Heart left ventricle (tissue), 13 donors: ENCODE measurements around the gene LAMB1.

Source experiments
- POLR2A ChIP-seq, 2 donors: fragments of 450-650 bp; IDR thresholded peaks; one replicate each; pipeline ENCODE4 v1.6.1; 2017; ENCODE audit warnings: antibody characterized with exemption in 2 of 2, mild to moderate bottlenecking in 2 of 2, moderate library complexity in 2 of 2
- TF ChIP-seq, protein P1 (sequence below), 12 donors: fragments of 200-600 bp; sonication (generic) in 4 of 12; IDR thresholded peaks; one replicate each; pipeline versions ENCODE4 v1.5.0 to v1.8.0; 2018 to 2022; ENCODE audit warnings: antibody characterized with exemption in 12 of 12, mild to moderate bottlenecking in 5 of 12
- donor health status: ischemic (EF 13 %, LVEDD 7.1; RV severe dilation, severe dysfunction).
- donor health status: DM: no; HTN: yes; CAD: no.
- donor health status: DM: no; HTN: no; CAD: no.
- donor health status: ischemic (EF 25% LVEDD 6.9; RV normal size, moderate dysfunction).
- donor health status: ischemic (EF 25% LVEDD 5.7; RV mildly dilated, moderate dysfunction).
- donor health status: ischemic (EF 35%, LVEDD 5.7; RV mildly dilated, moderate dysfunction).
- donor health status: nonischemic (EF 11% LVEDD 7.7; RV severe dilation, severe dysfunction).
- donor health status: DM: yes; HTN: yes; CAD: no.
- donor health status: PGD.
- donor health status: ischemic (EF 29% LVEDD 5.4; RV normal size, mild dysfunction).
- donor health status: nonischemic (EF 23%, LVEDD 6.1; RV moderate dilation, normal function).

GRCh38 chr7:107937531-107937930, 65.4 kb downstream of the LAMB1 start:
- TF ChIP-seq, protein P1, sequence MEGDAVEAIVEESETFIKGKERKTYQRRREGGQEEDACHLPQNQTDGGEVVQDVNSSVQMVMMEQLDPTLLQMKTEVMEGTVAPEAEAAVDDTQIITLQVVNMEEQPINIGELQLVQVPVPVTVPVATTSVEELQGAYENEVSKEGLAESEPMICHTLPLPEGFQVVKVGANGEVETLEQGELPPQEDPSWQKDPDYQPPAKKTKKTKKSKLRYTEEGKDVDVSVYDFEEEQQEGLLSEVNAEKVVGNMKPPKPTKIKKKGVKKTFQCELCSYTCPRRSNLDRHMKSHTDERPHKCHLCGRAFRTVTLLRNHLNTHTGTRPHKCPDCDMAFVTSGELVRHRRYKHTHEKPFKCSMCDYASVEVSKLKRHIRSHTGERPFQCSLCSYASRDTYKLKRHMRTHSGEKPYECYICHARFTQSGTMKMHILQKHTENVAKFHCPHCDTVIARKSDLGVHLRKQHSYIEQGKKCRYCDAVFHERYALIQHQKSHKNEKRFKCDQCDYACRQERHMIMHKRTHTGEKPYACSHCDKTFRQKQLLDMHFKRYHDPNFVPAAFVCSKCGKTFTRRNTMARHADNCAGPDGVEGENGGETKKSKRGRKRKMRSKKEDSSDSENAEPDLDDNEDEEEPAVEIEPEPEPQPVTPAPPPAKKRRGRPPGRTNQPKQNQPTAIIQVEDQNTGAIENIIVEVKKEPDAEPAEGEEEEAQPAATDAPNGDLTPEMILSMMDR (IDR thresholded peaks at IDR 0.05): no peak
- no peak for TF ChIP-seq POLR2A (IDR thresholded peaks at IDR 0.05)
